ENCODE results near the gene CD248.
"Not testable (repeated sequence)": the region's sequence is repeated elsewhere in the genome, so short reads cannot be mapped to it uniquely, and the experiment has no call there.

CD248 gene

GRCh38 chr11:66350560-66351235 lies 33.9 kb upstream of the CD248 start:
- DNase-seq (ENCODE audit: low read depth); H3K9ac ChIP-seq (ENCODE audit: low read length); H3K4me3 ChIP-seq (ENCODE audit: low read length); H3K36me3 ChIP-seq (ENCODE audit: control insufficient read depth, insufficient read depth, low read length, severe bottlenecking); H3K27me3 ChIP-seq (replicated peaks; ENCODE audit: control insufficient read depth, insufficient read depth, low read length); H3K9me3 ChIP-seq (ENCODE audit: control insufficient read depth, low read length): not testable (repeated sequence)
- peaks cover 20% of the 10 kb centered on the region for H3K4me1 ChIP-seq (ENCODE audit: control insufficient read depth, insufficient read depth, low read length)

GRCh38 chr11:66349084-66349386 lies 32.2 kb upstream of the CD248 start:
- Histone ChIP-seq H3K4me3 (ENCODE audit: low read length) (no peak overlapping the region), H3K9me3 (ENCODE audit: control insufficient read depth, low read length) (no peaks in the 10 kb centered on the region), H3K9ac (ENCODE audit: low read length) (no peak overlapping the region), H3K4me1 (ENCODE audit: control insufficient read depth, insufficient read depth, low read length) (peaks cover 31% of the 10 kb centered on the region), H3K36me3 (ENCODE audit: control insufficient read depth, insufficient read depth, low read length, severe bottlenecking) (no peaks in the 10 kb centered on the region), H3K27me3 (replicated peaks; ENCODE audit: control insufficient read depth, insufficient read depth, low read length) (no peaks in the 10 kb centered on the region)
- peak; percentile 48 for DNase-seq (ENCODE audit: low read depth)

- H3K27me3 ChIP-seq (replicated peaks; ENCODE audit: control insufficient read depth, insufficient read depth, low read length): no peaks in the 10 kb centered on the region
- no peaks in the 10 kb centered on the region for H3K36me3 ChIP-seq (ENCODE audit: control insufficient read depth, insufficient read depth, low read length, severe bottlenecking)
- peaks cover 41% of the 10 kb centered on the region for H3K4me1 ChIP-seq (ENCODE audit: control insufficient read depth, insufficient read depth, low read length)
- H3K9me3 ChIP-seq (ENCODE audit: control insufficient read depth, low read length): no peaks in the 10 kb centered on the region
- peak within 1 kb of the TSS; percentile 94 for H3K9ac ChIP-seq (ENCODE audit: low read length)
- peak within 1 kb of the TSS; percentile 92 for H3K4me3 ChIP-seq (ENCODE audit: low read length)
- DNase-seq (ENCODE audit: low read depth): peak; percentile 90
Measured at GRCh38 chr11:66347425-66348276, 30.8 kb upstream of the CD248 start, which contains the start of gene B4GAT1. Gene B4GAT1, minus strand, starts transcription at chr11:66347629. Its CDS starts 84 bp downstream, at chr11:66347545.

- Histone ChIP-seq H3K4me1 (ENCODE audit: control insufficient read depth, insufficient read depth, low read length) (peaks cover 41% of the 10 kb centered on the region), H3K9ac (ENCODE audit: low read length) (peak overlapping the region; percentile 94), H3K4me3 (ENCODE audit: low read length) (peak overlapping the region; percentile 92), H3K9me3 (ENCODE audit: control insufficient read depth, low read length) (no peaks in the 10 kb centered on the region), H3K27me3 (replicated peaks; ENCODE audit: control insufficient read depth, insufficient read depth, low read length) (no peaks in the 10 kb centered on the region), H3K36me3 (ENCODE audit: control insufficient read depth, insufficient read depth, low read length, severe bottlenecking) (peaks cover 6% of the 10 kb centered on the region)
- peak; percentile 41 for DNase-seq (ENCODE audit: low read depth)
Measured at GRCh38 chr11:66346476-66347424, 29.9 kb upstream of the CD248 start.

- Histone ChIP-seq H3K27me3 (replicated peaks; ENCODE audit: control insufficient read depth, insufficient read depth, low read length) (no peaks in the 10 kb centered on the region), H3K4me3 (ENCODE audit: low read length) (peak overlapping the region; percentile 92), H3K9ac (ENCODE audit: low read length) (peak overlapping the region; percentile 94), H3K9me3 (ENCODE audit: control insufficient read depth, low read length) (no peaks in the 10 kb centered on the region), H3K4me1 (ENCODE audit: control insufficient read depth, insufficient read depth, low read length) (peaks cover 41% of the 10 kb centered on the region), H3K36me3 (ENCODE audit: control insufficient read depth, insufficient read depth, low read length, severe bottlenecking) (peaks cover 20% of the 10 kb centered on the region)
- no peak for DNase-seq (ENCODE audit: low read depth)
Measured at GRCh38 chr11:66345316-66345649, 28.4 kb upstream of the CD248 start.

GRCh38 chr11:66344550-66345315 lies 27.9 kb upstream of the CD248 start, which contains the start of gene BRMS1:
Gene BRMS1, minus strand, starts transcription at chr11:66345104. Its CDS starts 2,870 bp downstream, at chr11:66342234.
- no peaks in the 10 kb centered on the region for H3K9me3 ChIP-seq (ENCODE audit: control insufficient read depth, low read length)
- H3K4me1 ChIP-seq (ENCODE audit: control insufficient read depth, insufficient read depth, low read length): peaks cover 41% of the 10 kb centered on the region
- H3K9ac ChIP-seq (ENCODE audit: low read length): peak within 1 kb of the TSS; percentile 94
- H3K4me3 ChIP-seq (ENCODE audit: low read length): peak within 1 kb of the TSS; percentile 92
- H3K36me3 ChIP-seq (ENCODE audit: control insufficient read depth, insufficient read depth, low read length, severe bottlenecking): peaks cover 25% of the 10 kb centered on the region
- H3K27me3 ChIP-seq (replicated peaks; ENCODE audit: control insufficient read depth, insufficient read depth, low read length): no peaks in the 10 kb centered on the region
- peak; percentile 98 for DNase-seq (ENCODE audit: low read depth)

GRCh38 chr11:66343176-66343575 lies 26.3 kb upstream of the CD248 start:
- no peak for DNase-seq (ENCODE audit: low read depth)
- H3K27me3 ChIP-seq (replicated peaks; ENCODE audit: control insufficient read depth, insufficient read depth, low read length): no peaks in the 10 kb centered on the region
- peaks cover 33% of the 10 kb centered on the region for H3K4me1 ChIP-seq (ENCODE audit: control insufficient read depth, insufficient read depth, low read length)
- H3K4me3 ChIP-seq (ENCODE audit: low read length): peak overlapping the region; percentile 92
- no peaks in the 10 kb centered on the region for H3K9me3 ChIP-seq (ENCODE audit: control insufficient read depth, low read length)
- H3K9ac ChIP-seq (ENCODE audit: low read length): peak overlapping the region; percentile 94
- peaks cover 38% of the 10 kb centered on the region for H3K36me3 ChIP-seq (ENCODE audit: control insufficient read depth, insufficient read depth, low read length, severe bottlenecking)

- H3K9me3 ChIP-seq (ENCODE audit: control insufficient read depth, low read length): no peaks in the 10 kb centered on the region
- H3K4me3 ChIP-seq (ENCODE audit: low read length): no peak overlapping the region
- peaks cover 32% of the 10 kb centered on the region for H3K4me1 ChIP-seq (ENCODE audit: control insufficient read depth, insufficient read depth, low read length)
- DNase-seq (ENCODE audit: low read depth): no peak
- no peaks in the 10 kb centered on the region for H3K27me3 ChIP-seq (replicated peaks; ENCODE audit: control insufficient read depth, insufficient read depth, low read length)
- no peak overlapping the region for H3K9ac ChIP-seq (ENCODE audit: low read length)
- H3K36me3 ChIP-seq (ENCODE audit: control insufficient read depth, insufficient read depth, low read length, severe bottlenecking): peaks cover 41% of the 10 kb centered on the region
Measured at GRCh38 chr11:66341502-66342126, 24.8 kb upstream of the CD248 start.

- peaks cover 41% of the 10 kb centered on the region for H3K36me3 ChIP-seq (ENCODE audit: control insufficient read depth, insufficient read depth, low read length, severe bottlenecking)
- H3K9ac ChIP-seq (ENCODE audit: low read length): no peak overlapping the region
- no peak for DNase-seq (ENCODE audit: low read depth)
- no peaks in the 10 kb centered on the region for H3K27me3 ChIP-seq (replicated peaks; ENCODE audit: control insufficient read depth, insufficient read depth, low read length)
- no peak overlapping the region for H3K4me3 ChIP-seq (ENCODE audit: low read length)
- peaks cover 31% of the 10 kb centered on the region for H3K4me1 ChIP-seq (ENCODE audit: control insufficient read depth, insufficient read depth, low read length)
- no peaks in the 10 kb centered on the region for H3K9me3 ChIP-seq (ENCODE audit: control insufficient read depth, low read length)
Measured at GRCh38 chr11:66340596-66341501, 24.0 kb upstream of the CD248 start.

Measured in adipocyte (in vitro differentiated cells).